Measurements from ENCODE around the gene ARHGAP22.

- TF ChIP-seq CTCF (IDR thresholded peaks at IDR 0.05) (no peak), REST (IDR thresholded peaks at IDR 0.05; ENCODE audit: insufficient read depth in 1 of 2, low read depth in 2 of 2, low read length in 1 of 2) (no peak), POLR2AphosphoS5 (IDR thresholded peaks at IDR 0.05; ENCODE audit: low read depth, low read length) (no peak), TCF7L2 (IDR thresholded peaks at IDR 0.05; ENCODE audit: low read depth, low read length) (no peak)
Observed at GRCh38 chr10:48450741-48451466, 154.0 kb downstream of the ARHGAP22 start.
